Stimulated activated CD4-positive, alpha-beta T cell treated with anti-CD3 and anti-CD28 coated beads, TNF-alpha, amount 100 ng/mL, for 24 hours (primary cell): ENCODE measurements around the gene CSH2.
"Not testable (repeated sequence)": the region's sequence is repeated elsewhere in the genome, so short reads cannot be mapped to it uniquely, and the experiment has no call there.

Source experiments
- DNase-seq, 3 experiments: peaks; one replicate each; pipeline ENCODE4 v3.0.0-alpha.2; 2020; ENCODE audit warnings: low read depth in 3 of 3

CSH2 gene

DNA sequence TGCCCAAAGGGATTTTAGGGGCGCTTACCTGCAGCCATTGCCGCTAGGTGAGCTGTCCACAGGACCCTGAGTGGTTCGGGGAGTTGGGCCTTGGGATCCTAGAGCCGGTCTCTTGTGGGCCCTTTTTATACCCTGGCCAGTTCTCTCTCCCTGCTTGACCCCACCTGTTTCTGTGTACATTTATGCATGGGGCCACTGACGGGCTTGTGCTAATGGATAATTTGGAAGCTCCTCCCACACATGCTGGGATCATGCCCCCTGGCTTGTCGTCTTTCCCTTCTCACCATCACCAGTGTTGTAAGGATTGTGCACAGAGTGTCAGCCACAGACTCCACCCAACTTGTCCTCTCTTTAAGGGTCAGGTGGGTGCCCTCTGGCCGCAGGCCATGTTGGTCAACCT is at the start of gene CSH2:
CSH2 (minus strand) TSS at position 101 of the 400 bp plus-strand sequence; CDS start at position 38, 63 bp downstream.
- DNase-seq, result not testable (repeated sequence)

DNA sequence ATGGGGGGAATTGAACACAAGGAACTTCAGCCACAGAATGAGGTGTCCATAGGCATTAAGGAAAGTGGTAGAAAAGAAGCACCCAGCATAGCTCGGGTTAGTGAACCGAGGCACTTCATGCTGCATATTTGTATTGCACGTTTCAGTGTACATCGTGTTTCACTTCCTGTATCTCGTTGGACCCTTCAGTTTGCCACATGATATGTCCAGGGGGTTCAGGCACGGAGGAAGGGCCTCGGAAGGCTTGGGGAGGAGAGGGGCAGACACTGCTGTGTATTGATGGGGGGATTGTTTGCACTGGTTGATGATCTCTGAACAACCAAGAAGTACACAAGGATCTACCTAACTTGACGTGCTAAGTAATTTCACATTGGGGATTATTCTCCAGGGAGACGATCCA is 48.9 kb upstream of the CSH2 start:
- DNase-seq, result not testable (repeated sequence)

DNA sequence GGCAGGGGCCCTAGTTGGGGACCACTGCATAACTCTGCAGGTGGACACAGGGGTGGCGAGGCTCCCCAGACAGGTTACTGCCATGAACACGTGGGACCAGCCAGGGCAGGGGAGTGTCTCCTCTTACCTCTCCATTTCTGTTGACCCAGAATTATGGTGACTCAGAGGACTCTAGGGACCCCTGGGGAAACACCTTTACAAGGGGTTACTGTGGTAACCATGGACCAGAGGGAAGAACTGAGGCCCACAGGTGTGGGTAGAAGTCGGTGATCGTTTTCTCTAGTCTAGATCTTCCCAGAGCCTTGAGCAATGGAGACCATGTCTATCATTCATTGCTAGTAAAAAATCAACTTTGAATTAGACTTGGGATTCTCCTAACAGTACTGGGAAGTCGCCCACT is 47.3 kb upstream of the CSH2 start:
- DNase-seq, result not testable (repeated sequence)

DNA sequence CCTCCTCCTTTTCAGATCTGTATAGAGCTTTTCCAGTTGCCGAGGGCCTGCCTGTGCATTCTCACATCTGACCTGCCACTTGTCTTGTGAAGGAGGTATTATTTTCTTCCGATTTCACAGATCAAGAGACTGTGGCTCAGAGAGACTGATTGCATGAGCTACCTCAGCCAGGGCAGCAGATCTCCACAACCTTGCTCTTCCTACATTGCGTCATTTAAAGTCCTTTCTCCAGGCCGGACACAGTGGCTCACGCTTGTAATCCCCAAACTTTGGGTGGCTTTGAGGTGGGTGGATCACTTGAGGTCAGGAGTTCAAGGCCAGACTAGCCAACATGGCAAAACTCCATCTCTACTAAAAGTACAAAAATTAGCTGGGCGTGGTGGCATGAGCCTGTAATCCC is 46.6 kb upstream of the CSH2 start:
- not testable (repeated sequence) for DNase-seq

DNA sequence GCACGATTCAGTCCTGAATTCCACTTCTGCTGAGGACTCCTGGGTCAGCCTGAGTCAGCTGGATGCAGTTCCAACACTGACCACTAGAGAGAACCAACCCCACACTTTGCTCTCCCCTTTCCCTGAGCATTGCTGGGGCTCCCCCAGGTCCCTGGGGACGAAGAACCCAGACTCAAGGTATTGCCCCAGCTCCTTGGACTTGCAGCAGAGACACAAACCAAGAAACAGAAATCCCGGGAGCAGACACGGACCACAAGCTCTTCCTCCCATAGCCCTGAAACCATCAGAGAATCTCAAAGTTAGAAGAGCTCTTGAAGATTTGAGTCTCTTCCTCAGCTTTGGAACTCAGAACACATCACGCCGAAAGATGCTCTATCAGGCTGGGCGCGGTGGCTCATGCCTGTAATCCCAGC is 45.8 kb upstream of the CSH2 start:
- peak; percentile 48 to 71 (median 65) for DNase-seq

DNA sequence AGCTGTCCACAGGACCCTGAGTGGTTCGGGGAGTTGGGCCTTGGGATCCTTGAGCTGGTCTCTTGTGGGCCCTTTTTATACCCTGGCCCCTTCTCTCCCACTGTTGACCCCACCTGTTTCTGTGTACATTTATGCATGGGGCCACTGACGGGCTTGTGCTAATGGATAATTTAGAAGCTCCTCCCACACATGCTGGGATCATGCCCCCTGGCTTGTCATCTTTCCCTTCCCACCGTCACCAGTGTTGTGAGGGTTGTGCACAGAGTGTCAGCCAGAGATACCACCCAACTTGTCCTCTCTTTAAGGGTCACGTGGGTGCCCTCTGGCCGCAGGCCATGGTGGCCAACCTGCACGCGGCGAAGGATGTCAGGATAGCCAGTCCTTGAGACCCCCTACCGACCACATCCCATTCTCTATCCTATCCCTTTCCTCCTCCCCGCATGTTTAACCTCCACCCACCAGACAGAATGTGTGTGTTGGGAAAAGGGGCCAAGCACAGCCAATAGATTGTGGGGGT is 45.4 kb upstream of the CSH2 start, which contains the start of gene GH1:
GH1 (minus strand) TSS at position 51 of the 517 bp plus-strand sequence. CDS start 63 bp downstream, outside the sequence.
- DNase-seq, result not testable (repeated sequence)

DNA sequence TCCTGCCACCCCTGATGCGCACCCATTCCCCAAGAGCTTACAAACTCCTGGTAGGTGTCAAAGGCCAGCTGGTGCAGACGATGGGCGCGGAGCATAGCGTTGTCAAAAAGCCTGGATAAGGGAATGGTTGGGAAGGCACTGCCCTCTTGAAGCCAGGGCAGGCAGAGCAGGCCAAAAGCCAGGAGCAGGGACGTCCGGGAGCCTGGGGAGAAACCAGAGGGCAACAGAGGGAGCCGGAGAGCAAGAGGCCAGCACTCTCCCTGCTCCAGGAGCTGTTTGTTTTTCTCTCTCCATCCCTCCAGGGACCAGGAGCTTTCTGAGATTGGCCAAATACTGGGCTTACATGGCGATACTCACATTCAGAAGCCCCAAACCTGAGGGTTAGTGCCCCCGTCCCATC is 44.8 kb upstream of the CSH2 start:
- DNase-seq, result no peak

DNA sequence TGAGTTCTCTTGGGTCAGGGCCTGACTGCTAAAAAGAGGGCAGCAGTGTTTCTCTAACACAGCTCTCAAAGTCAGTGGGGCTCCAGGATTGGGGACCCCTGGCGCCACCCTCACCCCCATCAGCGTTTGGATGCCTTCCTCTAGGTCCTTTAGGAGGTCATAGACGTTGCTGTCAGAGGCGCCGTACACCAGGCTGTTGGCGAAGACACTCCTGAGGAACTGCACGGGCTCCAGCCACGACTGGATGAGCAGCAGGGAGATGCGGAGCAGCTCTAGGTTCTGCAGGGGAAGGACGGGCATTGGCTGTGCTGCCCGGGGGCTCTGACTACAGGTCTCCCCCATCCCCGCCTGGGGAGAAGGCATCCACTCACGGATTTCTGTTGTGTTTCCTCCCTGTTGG is 44.2 kb upstream of the CSH2 start:
- DNase-seq, result no peak

DNA sequence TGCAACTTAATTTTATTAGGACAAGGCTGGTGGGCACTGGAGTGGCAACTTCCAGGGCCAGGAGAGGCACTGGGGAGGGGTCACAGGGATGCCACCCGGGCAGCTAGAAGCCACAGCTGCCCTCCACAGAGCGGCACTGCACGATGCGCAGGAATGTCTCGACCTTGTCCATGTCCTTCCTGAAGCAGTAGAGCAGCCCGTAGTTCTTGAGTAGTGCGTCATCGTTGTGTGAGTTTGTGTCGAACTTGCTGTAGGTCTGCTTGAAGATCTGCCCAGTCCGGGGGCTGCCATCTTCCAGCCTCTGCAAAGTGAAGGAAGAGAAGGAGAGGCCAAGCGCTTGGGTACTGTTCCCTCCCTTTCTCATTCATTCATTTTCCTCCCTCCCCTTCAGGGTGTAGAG is 43.7 kb upstream of the CSH2 start:
- DNase-seq, result not testable (repeated sequence)

DNA sequence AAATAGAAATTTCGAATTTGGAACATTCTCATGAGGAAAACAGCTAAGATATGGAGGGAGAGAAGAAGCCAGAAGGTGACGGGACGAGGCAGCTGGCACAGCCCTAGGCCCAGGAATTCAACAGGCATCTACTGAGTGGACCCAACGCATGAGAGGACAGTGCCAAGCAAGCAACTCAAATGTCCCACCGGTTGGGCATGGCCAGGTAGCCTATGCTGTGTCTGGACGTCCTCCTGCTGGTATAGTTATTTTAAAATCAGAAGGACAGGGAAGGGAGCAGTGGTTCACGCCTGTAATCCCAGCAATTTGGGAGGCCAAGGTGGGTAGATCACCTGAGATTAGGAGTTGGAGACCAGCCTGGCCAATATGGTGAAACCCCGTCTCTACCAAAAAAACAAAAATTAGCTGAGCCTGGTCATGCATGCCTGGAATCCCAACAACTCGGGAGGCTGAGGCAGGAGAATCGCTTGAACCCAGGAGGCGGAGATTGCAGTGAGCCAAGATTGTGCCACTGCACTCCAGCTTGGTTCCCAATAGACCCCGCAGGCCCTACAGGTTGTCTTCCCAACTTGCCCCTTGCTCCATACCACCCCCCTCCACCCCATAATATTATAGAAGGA is 43.2 kb upstream of the CSH2 start:
- DNase-seq, result no peak

DNA sequence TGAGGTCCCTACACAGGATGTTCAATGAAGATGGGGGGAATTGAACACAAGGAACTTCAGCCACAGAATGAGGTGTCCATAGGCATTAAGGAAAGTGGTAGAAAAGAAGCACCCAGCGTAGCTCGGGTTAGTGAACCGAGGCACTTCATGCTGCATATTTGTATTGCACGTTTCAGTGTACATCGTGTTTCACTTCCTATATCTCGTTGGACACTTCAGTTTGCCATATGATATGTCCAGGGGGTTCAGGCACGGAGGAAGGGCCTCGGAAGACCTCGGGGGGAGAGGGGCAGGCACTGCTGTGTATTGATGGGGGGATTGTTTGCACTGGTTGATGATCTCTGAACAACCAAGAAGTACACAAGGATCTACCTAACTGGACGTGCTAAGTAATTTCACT is 42.3 kb upstream of the CSH2 start:
- not testable (repeated sequence) for DNase-seq

DNA sequence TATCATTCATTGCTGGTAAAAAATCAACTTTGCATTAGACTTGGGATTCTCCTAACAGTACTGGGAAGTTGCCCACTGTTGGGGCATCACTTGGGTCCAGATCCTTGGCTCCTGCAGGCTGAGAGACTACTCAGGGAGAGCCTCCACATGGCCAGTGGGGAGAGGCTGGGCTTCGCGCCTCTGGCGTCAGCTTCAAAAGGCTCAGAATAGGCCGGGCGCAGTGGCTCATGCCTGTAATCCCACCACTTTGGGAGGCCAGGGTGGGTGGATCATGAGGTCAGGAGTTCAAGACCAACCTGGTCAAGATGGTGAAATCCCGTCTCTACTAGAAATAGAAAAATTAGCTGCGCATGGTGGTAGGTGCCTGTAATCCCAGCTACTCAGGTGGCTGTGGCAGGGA is 41.0 kb upstream of the CSH2 start:
- no peak for DNase-seq

DNA sequence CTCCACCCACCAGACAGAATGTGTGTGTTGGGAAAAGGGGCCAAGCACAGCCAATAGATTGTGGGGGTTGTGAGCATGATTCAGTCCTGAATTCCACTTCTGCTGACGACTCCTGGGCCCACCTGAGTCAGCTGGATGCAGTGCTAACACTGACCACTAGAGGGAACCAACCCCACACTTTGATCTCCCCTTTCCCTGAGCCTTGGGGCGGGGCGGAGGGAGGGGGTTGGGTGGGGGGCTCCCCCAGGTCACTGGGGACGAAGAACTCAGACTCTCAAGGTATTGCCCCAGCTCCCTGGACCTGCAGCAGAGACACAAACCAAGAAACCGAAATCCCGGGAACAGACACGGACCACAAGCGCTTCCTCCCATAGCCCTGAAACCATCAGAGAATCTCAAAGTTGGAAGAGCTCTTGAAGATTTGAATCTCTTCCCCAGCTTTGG is 38.2 kb upstream of the CSH2 start:
- DNase-seq, result peak; percentile 40 to 59 (median 57)

DNA sequence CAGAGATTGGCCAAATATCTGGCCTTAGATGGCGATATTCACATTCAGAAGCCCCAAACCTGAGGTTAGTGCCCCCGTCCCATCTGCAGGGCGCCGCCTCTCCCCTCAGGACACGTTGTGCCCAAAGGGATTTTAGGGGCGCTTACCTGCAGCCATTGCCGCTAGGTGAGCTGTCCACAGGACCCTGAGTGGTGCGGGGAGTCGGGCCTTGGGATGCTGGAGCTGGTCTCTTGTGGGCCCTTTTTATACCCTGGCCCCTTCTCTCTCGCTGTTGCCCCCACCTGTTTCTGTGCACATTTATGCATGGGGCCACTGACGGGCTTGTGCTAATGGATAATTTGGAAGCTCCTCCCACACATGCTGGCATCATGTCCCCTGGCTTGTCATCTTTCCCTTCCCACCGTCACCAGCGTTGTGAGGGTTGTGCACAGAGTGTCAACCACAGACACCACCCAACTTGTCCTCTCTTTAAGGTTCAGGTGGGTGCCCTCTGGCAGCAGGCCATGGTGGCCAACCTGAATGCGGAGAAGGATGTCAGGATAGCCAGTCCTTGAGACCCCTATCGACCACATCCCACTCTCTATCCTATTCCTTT is 37.7 kb upstream of the CSH2 start, which contains the start of gene CSHL1:
CSHL1 (minus strand) TSS at position 218 of the 595 bp plus-strand sequence; CDS start at position 156, 62 bp downstream.
- no peak for DNase-seq

DNA sequence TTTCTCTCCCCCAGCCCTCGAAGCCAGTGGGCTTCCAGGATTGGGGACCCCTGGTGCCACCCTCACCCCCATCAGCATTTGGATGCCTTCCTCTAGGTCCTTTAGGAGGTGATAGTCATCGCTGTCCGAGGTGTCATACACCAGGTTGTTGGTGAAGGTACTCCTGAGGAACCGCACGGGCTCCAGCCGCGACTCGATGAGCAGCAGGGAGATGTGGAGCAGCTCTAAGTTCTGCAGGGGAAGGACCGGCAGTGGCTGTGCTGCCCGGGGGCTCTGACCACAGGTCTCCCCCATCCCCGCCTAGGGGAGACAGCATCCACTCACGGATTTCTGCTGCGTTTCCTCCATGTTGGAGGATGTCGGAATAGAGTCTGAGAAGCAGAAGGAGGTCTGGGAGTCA is 36.6 kb upstream of the CSH2 start:
- DNase-seq, result no peak

DNA sequence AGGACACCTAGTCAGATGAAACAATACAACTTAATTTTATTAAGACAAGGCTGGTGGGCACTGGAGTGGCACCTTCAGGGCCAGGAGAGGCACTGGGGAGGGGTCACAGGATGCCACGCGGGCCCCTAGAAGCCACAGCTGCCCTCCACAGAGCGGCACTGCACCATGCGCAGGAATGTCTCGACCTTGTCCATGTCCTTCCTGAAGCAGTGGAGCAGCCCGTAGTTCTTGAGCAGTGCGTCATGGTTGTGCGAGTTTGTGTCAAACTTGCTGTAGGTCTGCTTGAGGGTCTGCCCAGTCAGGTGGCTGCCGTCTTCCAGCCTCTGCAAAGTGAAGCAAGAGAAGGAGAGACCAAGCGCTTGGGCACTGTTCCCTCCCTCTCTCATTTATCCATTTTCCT is 36.1 kb upstream of the CSH2 start:
- DNase-seq, result not testable (repeated sequence)

DNA sequence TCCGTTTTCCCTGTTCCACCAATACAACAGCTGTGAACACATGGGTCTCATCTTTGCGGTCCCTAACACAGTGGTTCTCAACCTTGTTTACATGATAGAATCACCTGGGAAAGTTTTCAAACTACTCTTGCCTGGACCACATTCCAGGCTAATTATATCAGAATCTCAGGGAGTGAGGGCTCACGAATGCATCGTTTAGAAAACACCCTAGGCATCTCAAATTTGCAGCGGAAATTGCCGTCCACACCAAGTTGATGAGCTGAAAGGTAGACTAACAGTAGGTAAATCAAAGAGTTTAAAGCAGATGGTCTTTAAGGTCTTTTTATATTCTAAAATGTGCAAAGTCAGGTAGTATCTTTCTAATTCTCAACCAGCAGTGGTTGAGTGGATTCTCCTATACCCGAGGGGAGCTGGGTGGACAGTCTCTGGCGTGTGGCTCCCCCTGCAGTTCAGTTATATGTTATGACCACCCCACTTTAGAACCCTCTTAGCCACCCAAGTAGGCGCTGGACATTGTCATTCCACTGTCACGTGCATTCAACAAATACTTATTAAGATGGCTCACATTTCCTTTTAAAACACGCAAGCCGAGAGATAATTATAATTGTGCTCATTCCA is 33.8 kb upstream of the CSH2 start:
- peak in 1 of 3 experiments; percentile 16 for DNase-seq

DNA sequence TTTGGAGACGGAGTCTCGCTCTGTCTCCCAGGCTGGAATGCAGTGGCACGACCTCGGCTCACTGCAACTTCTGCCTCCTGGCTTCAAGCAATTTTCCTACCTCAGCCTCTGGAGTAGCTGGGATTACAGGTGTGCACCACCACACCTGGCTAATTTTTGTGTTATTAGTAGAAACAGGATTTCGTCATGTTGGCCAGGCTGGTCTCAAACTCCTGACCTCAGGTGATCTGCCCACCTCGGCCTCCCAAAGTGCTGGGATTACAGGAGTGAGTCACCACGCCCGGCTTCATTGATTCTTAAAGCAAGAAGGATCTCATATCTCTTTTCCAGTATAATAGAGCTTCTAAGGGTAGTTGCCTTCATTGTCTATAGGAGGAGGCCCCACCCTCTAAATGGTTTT is 31.3 kb upstream of the CSH2 start:
- DNase-seq, result not testable (repeated sequence)

DNA sequence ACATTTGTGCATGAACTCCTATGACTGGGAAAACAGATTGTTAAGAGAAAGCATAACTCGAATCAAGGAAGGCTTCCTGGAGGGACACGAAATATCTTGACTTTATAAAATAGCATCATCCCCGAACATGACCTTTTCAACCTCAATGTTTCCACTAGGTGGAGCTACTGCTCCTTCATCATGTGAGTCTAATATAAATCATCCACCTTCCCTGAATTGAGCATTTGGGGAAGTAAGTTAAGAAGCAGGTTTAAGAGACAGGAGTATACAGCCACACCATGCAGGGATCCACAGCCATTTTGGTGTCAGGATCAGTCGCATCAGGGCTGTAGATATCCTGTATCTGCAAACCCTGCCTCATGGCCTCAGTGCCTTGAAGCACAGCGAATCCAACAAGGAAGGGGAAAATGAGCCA is 30.3 kb upstream of the CSH2 start:
- peak in 1 of 3 experiments; percentile 15 for DNase-seq

DNA sequence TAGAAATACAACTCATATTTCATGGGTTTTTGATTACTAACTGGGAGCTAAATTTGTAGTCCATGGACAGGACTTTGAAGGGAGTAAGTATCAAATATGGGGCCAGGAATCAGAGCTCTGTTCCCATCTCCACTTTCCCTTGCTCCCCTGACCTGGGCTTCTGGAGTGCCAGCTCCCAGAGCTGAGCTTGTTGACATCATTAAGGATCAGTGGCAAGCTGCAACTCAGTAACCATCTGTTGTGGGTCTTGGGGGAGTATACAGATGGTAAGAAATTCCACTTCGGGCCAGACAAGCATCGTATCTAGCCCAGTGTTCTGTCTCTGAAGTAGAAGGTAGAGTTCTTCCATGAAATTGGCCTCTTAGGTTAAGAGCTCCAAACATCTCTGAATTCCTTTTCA is 28.5 kb upstream of the CSH2 start:
- DNase-seq, result not testable (repeated sequence)

DNA sequence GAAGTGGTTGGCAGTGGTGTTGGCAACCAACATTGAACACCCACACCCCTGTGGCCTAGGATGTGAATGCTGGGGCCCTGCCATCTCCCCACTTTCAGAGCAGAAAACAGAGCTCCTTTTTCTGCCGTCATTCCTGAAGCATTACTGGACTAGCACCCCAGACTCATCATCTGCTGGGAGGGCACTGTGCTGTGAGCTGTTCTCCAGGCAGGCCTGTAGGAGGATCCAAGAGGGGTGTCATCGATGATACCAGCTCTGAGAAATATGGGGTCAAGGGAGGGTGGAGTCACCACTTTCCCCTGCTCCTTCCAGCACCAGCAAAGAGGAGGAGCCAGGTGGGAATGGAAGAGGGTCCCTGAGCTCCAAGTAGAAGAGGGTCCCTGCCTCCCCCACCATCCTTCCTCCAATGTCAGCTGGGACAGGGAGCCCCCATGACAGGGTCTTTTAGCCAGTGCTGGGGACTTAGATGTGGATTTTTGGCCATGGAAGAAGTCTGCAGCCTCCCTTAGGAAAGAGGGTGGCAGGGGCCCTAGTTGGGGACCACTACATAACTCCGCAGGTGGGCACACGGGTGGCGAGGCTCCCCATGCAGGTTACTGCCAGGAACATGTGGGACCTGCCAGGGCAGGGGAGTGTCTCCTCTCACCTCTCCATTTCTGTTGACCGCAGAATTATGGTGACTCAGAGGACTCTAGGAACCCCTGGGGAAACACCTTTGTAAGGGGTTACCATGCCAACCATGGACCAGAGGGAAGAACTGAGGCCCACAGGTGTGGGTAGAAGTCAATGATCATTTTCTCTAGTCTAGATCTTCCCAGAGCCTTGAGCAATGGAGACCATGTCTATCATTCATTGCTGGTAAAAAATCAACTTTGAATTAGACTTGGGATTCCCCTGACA is 25.7 kb upstream of the CSH2 start:
- DNase-seq, result peak in 1 of 3 experiments; percentile 12
